CD4-positive, alpha-beta T cell treated with Interleukin-1 beta for 1 hour (primary cell): ENCODE measurements around the gene SULT2B1.
"Not testable (repeated sequence)": the region's sequence is repeated elsewhere in the genome, so short reads cannot be mapped to it uniquely, and the experiment has no call there.

Experiments
- DNase-seq, 2 donors: peaks; one replicate each; pipeline ENCODE4 v3.0.0-alpha.2; 2020 to 2022

Gene SULT2B1

GRCh38 chr19:48551437-48552302, at the start of gene SULT2B1:
Gene SULT2B1, plus strand, starts transcription at chr19:48552172. Its CDS starts 81 bp downstream, at chr19:48552253.
- DNase-seq, result no peak

DNA sequence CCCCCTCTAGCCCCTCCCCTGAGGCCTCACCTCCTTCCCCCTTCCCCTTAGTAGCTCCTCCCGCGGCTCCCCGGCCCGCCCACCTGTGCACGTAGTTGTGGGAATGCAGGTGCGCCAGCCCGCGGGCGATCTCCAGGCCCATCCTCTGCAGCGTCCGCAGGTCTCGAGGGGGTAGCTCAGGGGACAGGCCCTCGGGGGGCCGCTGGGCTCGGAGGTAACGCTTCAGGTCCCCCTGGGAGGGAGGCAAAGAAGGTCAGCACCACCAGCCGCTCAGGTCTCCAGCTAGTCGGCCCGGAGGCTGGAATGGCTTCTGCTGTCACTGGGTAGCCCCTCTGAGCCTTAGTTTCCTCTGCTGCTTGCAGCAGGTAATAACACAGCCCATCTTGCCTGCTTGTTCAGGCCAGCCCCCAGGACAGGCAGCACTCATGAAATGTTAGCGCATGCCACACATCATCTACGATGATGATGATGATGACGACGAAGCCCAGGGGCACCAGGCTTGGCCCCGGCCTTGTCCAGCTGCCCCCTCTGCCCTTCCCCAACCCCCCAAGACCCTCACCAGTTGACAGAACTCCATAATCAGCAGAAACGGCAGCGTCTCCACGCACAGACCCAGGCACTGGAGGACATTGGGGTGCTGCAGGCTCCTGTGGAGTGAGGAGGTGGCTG, 49.5 kb upstream of the SULT2B1 start:
- no peak for DNase-seq

- DNase-seq, result peak; percentile 22 to 73
Observed at GRCh38 chr19:48506138-48506733, 45.7 kb upstream of the SULT2B1 start.

GRCh38 chr19:48507911-48508439, 44.0 kb upstream of the SULT2B1 start:
- DNase-seq, result no peak

GRCh38 chr19:48508729-48509411, 43.1 kb upstream of the SULT2B1 start:
- no peak for DNase-seq

DNA sequence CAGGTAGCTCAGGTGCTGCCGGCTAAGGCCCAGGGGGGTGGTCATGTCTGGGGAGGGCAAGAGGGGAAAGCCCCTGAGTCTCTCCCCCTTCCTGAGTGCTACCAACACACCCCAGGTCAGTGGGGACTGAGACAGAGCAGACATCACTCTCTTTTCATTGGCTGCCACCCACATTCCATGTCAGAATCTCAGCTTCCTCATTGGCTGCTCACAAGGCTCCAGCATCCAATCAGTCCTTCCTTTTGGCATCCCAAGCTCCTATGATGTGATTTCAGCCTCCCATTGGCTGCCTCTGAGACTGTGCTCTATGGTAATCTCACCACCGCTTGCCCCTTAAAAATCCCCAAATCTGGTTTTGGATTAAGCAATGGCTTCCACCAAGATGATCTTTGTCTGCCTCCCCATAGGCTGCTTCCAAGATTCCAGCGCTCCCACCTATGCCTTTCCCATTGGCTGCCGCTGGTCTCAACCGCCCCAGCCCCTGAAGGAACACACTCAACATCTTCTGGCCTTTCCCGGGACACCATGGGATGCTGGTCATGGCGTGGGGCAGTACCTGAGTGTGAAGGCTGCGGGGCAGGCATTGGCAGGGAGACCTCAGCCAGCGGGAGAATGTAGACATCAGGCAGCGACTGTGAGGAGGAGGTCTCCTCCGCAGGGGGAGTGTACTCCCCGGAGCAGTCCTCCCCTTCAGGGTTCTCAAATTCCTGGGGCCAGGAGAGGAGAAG, 42.3 kb upstream of the SULT2B1 start:
- DNase-seq, result no peak

DNA sequence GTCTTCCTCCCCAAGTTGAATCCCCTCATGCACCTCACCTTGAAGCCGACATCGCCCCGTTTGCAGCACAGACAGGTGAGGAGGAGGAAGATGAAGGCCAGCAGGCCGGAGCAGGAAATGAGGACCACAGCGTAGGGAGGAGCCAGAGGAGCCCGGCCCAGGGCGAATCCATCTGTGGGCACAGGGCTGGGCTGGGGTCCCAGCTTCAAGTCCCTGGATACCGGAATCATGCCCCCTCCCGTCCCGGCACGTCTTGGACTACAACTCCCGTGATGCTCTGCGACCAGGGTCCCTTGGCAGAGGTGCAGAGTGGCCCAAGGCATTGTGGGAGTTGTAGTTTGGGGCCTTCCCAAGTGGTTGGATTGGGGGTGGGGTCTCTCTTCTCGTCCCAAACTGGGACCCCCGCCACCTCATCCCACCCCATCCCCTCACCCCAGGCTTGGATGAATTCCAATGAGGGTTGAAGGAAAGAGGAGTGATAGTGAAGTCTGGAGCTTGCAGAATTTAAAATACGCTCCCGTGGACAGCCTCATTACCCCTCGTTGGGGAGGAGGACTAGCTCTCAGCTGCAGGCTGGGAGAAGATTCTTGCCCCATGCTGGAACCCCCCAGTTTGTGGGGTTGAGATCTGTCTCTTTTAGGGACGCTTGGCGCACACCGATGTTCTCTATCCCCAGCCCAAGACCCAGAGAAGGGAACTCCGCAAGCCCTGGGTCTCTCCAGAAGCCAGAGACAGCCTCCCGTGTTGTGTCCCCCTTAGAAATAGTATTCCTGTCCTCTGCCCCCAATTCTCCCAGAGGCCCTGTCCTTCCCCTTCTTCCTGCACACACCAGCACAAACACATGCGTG, 41.3 kb upstream of the SULT2B1 start:
- DNase-seq, result peak; percentile 69 to 78

- peak in 1 of 2 donors; percentile 30 for DNase-seq
Observed at GRCh38 chr19:48511321-48511731, 40.6 kb upstream of the SULT2B1 start.

DNA sequence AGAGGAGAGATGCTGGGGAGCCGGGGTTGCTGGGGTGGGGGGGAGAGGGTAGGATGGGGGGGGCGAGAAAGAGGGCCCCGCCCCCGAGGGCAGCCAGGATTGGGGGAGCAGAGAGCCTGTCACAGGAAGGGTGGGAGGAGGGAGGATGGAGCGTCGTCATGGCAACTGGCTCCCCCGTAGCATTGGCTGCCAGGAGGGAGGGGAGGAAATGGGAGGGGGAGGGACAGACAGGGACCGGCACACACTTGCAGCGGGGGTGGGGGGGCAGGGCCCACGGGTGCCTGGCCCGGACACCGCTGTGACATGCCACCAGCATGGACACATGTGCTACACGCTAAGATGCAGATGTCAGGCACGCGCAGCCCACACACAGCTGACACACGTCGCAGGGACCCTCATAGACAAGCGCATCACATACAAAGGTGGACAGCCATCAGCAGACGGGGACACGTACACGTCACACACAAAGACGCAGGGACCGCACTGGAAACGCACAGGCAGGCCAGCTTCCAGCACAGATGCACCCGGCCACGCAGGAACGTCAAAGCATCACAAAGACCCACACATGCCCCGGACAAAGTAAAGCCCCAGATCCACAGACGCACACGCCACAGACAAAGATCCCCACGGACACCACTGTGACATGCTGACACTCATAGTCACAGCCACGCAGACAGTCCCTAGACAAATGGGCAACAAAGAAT, 40.0 kb upstream of the SULT2B1 start, which contains the start of gene LMTK3:
TSS of gene LMTK3 (minus strand) at position 36 of the 704 bp plus-strand sequence. CDS start 259 bp downstream, outside the sequence.
- peak; percentile 90 to 92 for DNase-seq

GRCh38 chr19:48512504-48513288, 39.3 kb upstream of the SULT2B1 start:
- peak in 1 of 2 donors; percentile 38 for DNase-seq

DNA sequence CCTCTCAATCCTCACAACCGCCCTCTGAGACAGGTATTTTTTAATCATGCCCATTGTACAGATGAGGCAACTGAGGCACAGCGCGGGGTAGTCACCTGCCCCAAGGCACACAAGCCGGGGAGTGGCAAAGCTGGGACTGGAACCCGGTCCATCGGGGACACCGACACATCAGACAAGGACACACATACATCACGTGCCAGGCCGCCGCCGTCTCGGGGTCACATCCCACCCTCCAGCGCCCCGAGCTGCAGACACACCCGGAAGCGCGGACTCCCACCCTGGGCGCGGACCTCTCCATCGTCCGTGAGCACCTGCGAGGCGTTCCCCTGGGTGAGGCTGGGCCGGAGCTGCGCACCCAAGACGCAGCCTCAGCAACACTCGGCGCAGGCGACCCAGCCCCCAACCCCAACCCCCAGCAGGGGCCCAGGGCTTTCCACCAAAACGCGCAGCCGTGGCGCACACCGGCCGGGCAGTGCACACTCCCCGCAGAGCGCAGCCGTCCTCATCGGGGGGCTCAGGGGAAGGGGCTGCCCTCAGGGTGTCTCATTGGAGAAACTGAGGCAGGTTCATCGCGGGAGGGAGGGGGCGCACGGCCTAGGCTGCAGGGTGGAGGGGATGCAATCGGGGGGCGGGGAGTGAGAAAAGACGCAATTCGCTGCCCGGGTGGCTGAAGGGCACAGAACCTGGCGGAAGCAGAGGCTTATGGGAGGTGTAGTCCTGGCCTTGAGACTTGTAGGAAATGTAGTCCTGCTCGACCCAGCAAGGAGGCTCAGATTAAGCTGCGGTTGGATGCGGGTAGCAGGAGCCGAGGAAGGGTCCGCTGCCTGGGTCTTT, 38.5 kb upstream of the SULT2B1 start:
- DNase-seq, result peak; percentile 76 to 81

- no peak for DNase-seq
Observed at GRCh38 chr19:48514123-48514458, 37.9 kb upstream of the SULT2B1 start.

GRCh38 chr19:48516536-48516935, 35.4 kb upstream of the SULT2B1 start:
- DNase-seq, result no peak

DNA sequence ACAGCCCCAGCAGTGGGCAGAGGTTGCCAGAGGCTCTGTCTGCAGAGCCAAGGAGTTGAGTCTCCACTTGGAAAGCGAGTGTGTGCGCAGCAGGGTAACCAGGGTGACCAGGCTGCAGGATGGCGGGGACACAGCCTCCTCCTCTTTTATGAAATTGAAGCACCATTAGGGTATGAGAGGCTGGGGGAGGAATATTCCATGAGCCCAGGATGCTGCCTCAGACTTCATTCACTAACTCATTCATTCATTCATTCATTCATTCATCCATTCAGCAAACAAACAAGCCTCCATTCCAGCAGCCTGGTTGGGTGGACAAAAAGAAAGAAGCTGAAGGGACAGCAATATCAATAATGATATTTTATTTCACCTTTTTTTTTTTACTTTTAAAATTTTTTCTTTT, 33.8 kb upstream of the SULT2B1 start:
- no peak for DNase-seq

DNA sequence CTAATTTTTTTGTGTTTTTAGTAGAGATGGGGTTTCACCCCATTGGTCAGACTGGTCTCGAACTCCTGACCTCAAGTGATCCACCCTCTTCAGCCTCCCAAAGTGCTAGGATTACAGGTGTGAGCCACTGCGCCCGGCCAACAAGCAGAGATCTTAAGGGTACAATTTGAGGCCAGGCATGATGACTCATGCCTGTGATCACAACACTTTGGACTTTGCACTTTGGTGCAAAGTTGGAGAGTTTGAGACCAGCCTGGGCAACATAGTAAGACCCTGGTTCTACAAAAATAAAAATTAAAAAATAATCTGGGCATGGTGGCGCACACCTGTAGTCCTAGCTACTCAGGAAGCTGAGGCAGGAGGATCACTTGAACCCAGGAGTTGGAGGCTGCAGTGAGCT, 32.5 kb upstream of the SULT2B1 start:
- not testable (repeated sequence) for DNase-seq

- DNase-seq, result no peak
Observed at GRCh38 chr19:48520134-48520533, 31.8 kb upstream of the SULT2B1 start.

DNA sequence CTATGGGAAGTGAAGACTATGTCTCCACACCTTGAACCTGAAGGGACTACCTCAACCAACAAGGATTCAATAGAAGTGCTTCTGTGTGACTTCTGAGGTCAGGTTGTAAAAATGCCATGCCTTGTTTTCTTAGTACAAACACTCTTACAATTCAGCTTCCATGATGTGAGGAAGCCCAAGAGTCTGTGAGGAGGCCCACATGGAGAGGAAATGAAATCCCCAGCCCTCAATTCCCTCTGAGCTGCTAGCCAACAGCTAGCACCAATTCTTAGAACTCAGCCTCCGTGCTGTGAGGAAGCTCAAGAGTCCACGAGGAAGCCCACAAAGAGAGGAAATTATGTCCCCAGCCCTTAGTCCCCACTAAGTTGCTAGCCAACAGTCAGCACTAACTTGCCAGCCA, 27.8 kb upstream of the SULT2B1 start:
- no peak for DNase-seq

DNA sequence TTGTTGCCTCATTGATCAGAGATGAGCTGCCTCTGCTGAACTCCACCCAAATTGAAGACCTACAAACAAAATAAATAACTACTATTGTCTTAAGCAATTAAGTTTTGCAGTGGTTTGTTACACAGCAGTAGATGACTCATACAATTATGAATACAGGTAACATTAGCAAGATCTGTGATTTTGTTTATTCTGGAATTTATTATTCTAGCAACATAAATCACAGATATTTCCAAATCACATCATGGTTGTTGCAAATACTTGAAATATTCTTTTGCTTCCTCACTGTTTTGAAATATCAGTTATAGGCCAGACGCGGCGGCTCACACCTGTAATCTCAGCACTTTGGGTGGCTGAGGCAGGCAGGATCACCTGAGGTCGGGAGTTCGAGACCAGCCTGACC, 27.2 kb upstream of the SULT2B1 start:
- no peak for DNase-seq

GRCh38 chr19:48529156-48529555, 22.8 kb upstream of the SULT2B1 start:
- DNase-seq, result no peak
